K562 (cell line): Measurements from ENCODE around the gene PRAMEF12. TPM values are rescaled to one million over a fixed set of nuclear protein-coding genes. Genes with fewer than 3 reads are reported as not detected.

Experiments used
- ATAC-seq: fragments of 200-7000 bp; cut with Tn5 transposase; 3 replicates; pipeline ENCODE4 v1.9.1; 2020; ENCODE audit warnings: moderate library complexity
- BruUV-seq: library from RNA; stranded (reverse); fragments of 400-500 nt; replicated peaks from 2 replicates; lab custom pipeline; 2021; lab: Mats Ljungman, UMichigan
- CTCF ChIA-PET: fragments of 300-600 bp; formaldehyde crosslinking; extraction: SDS; loops from one replicate; lab custom pipeline; 2021; ENCODE audit warnings: low intra/inter-chr PET ratio; lab: Yijun Ruan, JAX
- POLR2A ChIA-PET: fragments of 300-600, 350-650 bp; sonication (Branson Sonifier 250); formaldehyde crosslinking; extraction: SDS; loops from one replicate; lab custom pipeline; 2021; ENCODE audit warnings: antibody characterized with exemption, inconsistent platforms; lab: Yijun Ruan, JAX
- DNase-seq, 4 experiments: peaks; one replicate each; pipeline versions ENCODE4 v3.0.0 to v3.0.0-alpha.2; 2011 to 2018; ENCODE audit warnings: low spot score in 3 of 4, mixed read lengths in 3 of 4; ENCODE audit errors: extremely low read depth in 1 of 4
- FAIRE-seq: peaks from 2 replicates; lab custom pipeline; 2011; peaks lifted over from hg19 to GRCh38; lab: Jason Lieb, UNC
- H2AFZ ChIP-seq: 2 replicates; pipeline ENCODE4 v1.6.0; 2011; ENCODE audit warnings: low read depth, low read length, control low read depth, inconsistent platforms
- H3K27ac ChIP-seq: fragments of 200-600 bp; 3 replicates; pipeline ENCODE4 v1.8.0; 2011; ENCODE audit warnings: low read depth, mild to moderate bottlenecking, control low read depth, inconsistent platforms, low read length, moderate library complexity, mixed read lengths; ENCODE audit errors: extremely low read depth
- H3K27me3 ChIP-seq, 2 experiments: fragments of 300-600 bp in 1 of 2; 2 replicates in 1 of 2; 3 replicates in 1 of 2; pipeline versions ENCODE4 v1.6.0 to v1.8.0; 2011; ENCODE audit warnings: inconsistent platforms in 2 of 2, low read length in 2 of 2, mild to moderate bottlenecking in 1 of 2, mixed read lengths in 1 of 2, moderate library complexity in 1 of 2; ENCODE audit not compliant: control insufficient read depth in 2 of 2, insufficient read depth in 2 of 2
- H3K36me3 ChIP-seq: fragments of 300-600 bp; 3 replicates; pipeline ENCODE4 v1.8.0; 2011; ENCODE audit warnings: mild to moderate bottlenecking, low read length, inconsistent platforms; ENCODE audit not compliant: control insufficient read depth, insufficient read depth
- H3K4me1 ChIP-seq, 2 experiments: fragments of 200-600 bp in 1 of 2; replicated peaks in 1 of 2; 2 replicates in 1 of 2; 3 replicates in 1 of 2; pipeline versions ENCODE4 v1.5.1 to v1.8.0; 2011; ENCODE audit warnings: inconsistent platforms in 2 of 2, low read length in 2 of 2, mild to moderate bottlenecking in 1 of 2, mixed read lengths in 1 of 2, moderate library complexity in 1 of 2; ENCODE audit not compliant: control insufficient read depth in 2 of 2, insufficient read depth in 2 of 2
- H3K4me2 ChIP-seq: 2 replicates; pipeline ENCODE4 v1.6.1; 2011; ENCODE audit warnings: low read length, control low read depth, inconsistent platforms, mixed read lengths; ENCODE audit not compliant: insufficient read depth
- H3K4me3 ChIP-seq: fragments of 200-600 bp; sonication (generic), shearing (Covaris generic); 2 replicates; pipeline ENCODE4 v1.5.1; 2016; ENCODE audit warnings: control low read depth, inconsistent platforms
- H3K79me2 ChIP-seq: fragments of 200-600 bp; 3 replicates; pipeline ENCODE4 v1.8.0; 2011; ENCODE audit warnings: low read length, inconsistent platforms; ENCODE audit not compliant: control insufficient read depth, insufficient read depth
- H3K9ac ChIP-seq, 2 experiments: 2 replicates each; pipeline versions ENCODE4 v1.6.0 to v1.6.1; 2011; ENCODE audit warnings: low read depth in 2 of 2, low read length in 2 of 2, control low read depth in 1 of 2, inconsistent platforms in 1 of 2, mild to moderate bottlenecking in 1 of 2, mixed read lengths in 1 of 2; ENCODE audit not compliant: insufficient read depth in 1 of 2
- H3K9me1 ChIP-seq: one replicate; pipeline ENCODE4 v1.6.0; 2011; ENCODE audit warnings: inconsistent platforms, mild to moderate bottlenecking, low read length, moderate library complexity; ENCODE audit not compliant: control insufficient read depth, insufficient read depth
- H3K9me3 ChIP-seq: replicated peaks from 2 replicates; pipeline ENCODE4 v1.5.1; 2011; ENCODE audit warnings: low read depth, low read length, inconsistent platforms; ENCODE audit not compliant: control insufficient read depth, insufficient read depth
- H4K20me1 ChIP-seq: replicated peaks from 2 replicates; pipeline ENCODE4 v1.6.1; 2011; ENCODE audit warnings: low read length, inconsistent platforms, mixed read lengths; ENCODE audit not compliant: control insufficient read depth, insufficient read depth
- ADNP ChIP-seq: fragments of 200-800 bp; sonication (Bioruptor generic); IDR thresholded peaks from 2 replicates; pipeline ENCODE4 v1.6.1; 2016; ENCODE audit warnings: missing genetic modification characterization, missing compliant biosample characterization
- ARID3A ChIP-seq: IDR thresholded peaks from 2 replicates; pipeline ENCODE4 v1.6.1; 2012; ENCODE audit warnings: low read depth, low read length, improper control_type of control experiment, borderline replicate concordance
- HDAC8 ChIP-seq: fragments of 450-650 bp; IDR thresholded peaks from 2 replicates; pipeline ENCODE4 v1.6.1; 2016; ENCODE audit warnings: mild to moderate bottlenecking, missing genetic modification characterization, moderate library complexity, missing compliant biosample characterization
- NCOA1 ChIP-seq: fragments of 450-650 bp; IDR thresholded peaks from 2 replicates; pipeline ENCODE4 v1.6.1; 2016; ENCODE audit warnings: low read depth
- PHTF2 ChIP-seq: fragments of 250-450 bp; sonication (Bioruptor Pico); IDR thresholded peaks from 2 replicates; pipeline ENCODE4 v1.5.0; 2021; ENCODE audit warnings: mild to moderate bottlenecking
- PPARD ChIP-seq: fragments of 250-450 bp; sonication (Bioruptor Pico); IDR thresholded peaks from 2 replicates; pipeline ENCODE4 v1.8.0; 2022; ENCODE audit warnings: inconsistent platforms, mild to moderate bottlenecking, moderate library complexity
- REST ChIP-seq, 2 experiments: fragments of 450-650 bp; formaldehyde crosslinking in 1 of 2; IDR thresholded peaks; 2 replicates each; pipeline versions ENCODE4 v1.4.0 to v1.6.1; 2014 to 2020; ENCODE audit warnings: mild to moderate bottlenecking in 2 of 2, borderline replicate concordance in 1 of 2, low read depth in 1 of 2
- SIRT6 ChIP-seq: IDR thresholded peaks from one replicate; pipeline ENCODE4 v1.6.1; 2012; ENCODE audit warnings: low read depth, mild to moderate bottlenecking, control low read depth, inconsistent platforms, low read length, moderate library complexity
- ZNF740 ChIP-seq, 3 experiments: fragments of 200-800 bp in 1 of 3; sonication (Bioruptor generic) in 1 of 3; sonication (generic) in 1 of 3; formaldehyde crosslinking in 1 of 3; IDR thresholded peaks; 2 replicates each; pipeline versions ENCODE4 v1.6.1 to v1.8.0; 2016 to 2022; ENCODE audit warnings: mild to moderate bottlenecking in 2 of 3, missing compliant biosample characterization in 2 of 3, missing genetic modification characterization in 2 of 3, missing genetic modification reagents in 1 of 3
- ZNF76 ChIP-seq: fragments of 250-450 bp; sonication (Bioruptor Pico); IDR thresholded peaks from 2 replicates; pipeline ENCODE4 v1.4.0; 2020; ENCODE audit warnings: mild to moderate bottlenecking, moderate library complexity, borderline replicate concordance
- WGBS: fragments of 100-300 bp; shearing (Covaris generic); methylation state at CpG from one replicate; pipeline ENCODE4 v1.1.6; 2016; ENCODE audit warnings: low coverage, mixed read lengths; ENCODE audit not compliant: insufficient coverage; ENCODE audit errors: missing lambda C conversion rate; 5-methylcytosine and 5-hydroxymethylcytosine counted together
- in situ Hi-C: fragments of 300-500 bp; cut with MboI; formaldehyde crosslinking; loops from 4 replicates; pipeline ENCODE4 v1.15.0; 2018; ENCODE audit warnings: inconsistent platforms, mixed read lengths
- intact Hi-C: fragments of 100-400 bp; cut with micrococcal nuclease; formaldehyde crosslinking; loops from 2 replicates; pipeline ENCODE4 v1.14.2; 2022
- polyA plus RNA-seq, 8 experiments: library from polyadenylated mRNA; depleted of rRNA in 4 of 8; stranded (reverse) in 5 of 8; unstranded in 3 of 8; fragments of >200 nt; fragmentation: Nextera tagmentation in 2 of 8; fragmentation: Illumina TruSeq in 1 of 8; extraction: Ambion mirVana in 2 of 8; extraction: Trizol in 1 of 8; gene quantifications; 2 replicates each; pipeline versions ENCODE4 v1.2.1 to v1.2.3, GENCODE V29; 2011 to 2014; ENCODE audit warnings: inconsistent platforms in 1 of 8, missing spikeins in 1 of 8
- total RNA-seq, 7 experiments: library from RNA; depleted of rRNA in 6 of 7; stranded (reverse); fragments of >200 nt in 6 of 7; fragmentation: Illumina TruSeq in 2 of 7; extraction: Trizol in 2 of 7; gene quantifications; 2 replicates each; pipeline versions ENCODE4 v1.2.1 to v1.2.3, GENCODE V29; 2011 to 2021; ENCODE audit warnings: low replicate concordance in 1 of 7
- TF ChIP-seq, protein P1 (sequence below): fragments of 250-450 bp; sonication (Bioruptor Pico); IDR thresholded peaks from 2 replicates; pipeline ENCODE4 v1.8.0; 2021; ENCODE audit warnings: moderate library complexity, mild to moderate bottlenecking, inconsistent platforms

Gene PRAMEF12
- total and polyA plus RNA-seq, 9 of the 15 experiments (the other 6 are each of a cell fraction or from before 2014, with no cell fraction given) = not detected

GRCh38 chr1:12772520-12772919, 1.0 kb upstream of the PRAMEF12 start:
- peaks cover 13 to 49% of the 10 kb centered on the region in 2 experiments; a peak in 4 of 5 replicates for H3K27me3 ChIP-seq
- no peaks in the 10 kb centered on the region for H3K36me3 ChIP-seq
- FAIRE-seq = no peak
- TF ChIP-seq ZNF740 (CRISPR knock-in tag; IDR thresholded peaks at IDR 0.05) (no peak), ZNF740 (tag; IDR thresholded peaks at IDR 0.05) (no peak), NCOA1 (no peak), PHTF2 (CRISPR knock-in tag) (no peak), PPARD (CRISPR knock-in tag) (no peak), REST (IDR thresholded peaks at IDR 0.05; ENCODE audit: borderline replicate concordance) (no peak), REST (CRISPR knock-in tag; IDR thresholded peaks at IDR 0.05; ENCODE audit: low read depth) (no peak), ZNF76 (no peak), ARID3A (no peak), HDAC8 (tag) (no peak), ADNP (no peak), SIRT6 (no peak)
- TF ChIP-seq, protein P1, sequence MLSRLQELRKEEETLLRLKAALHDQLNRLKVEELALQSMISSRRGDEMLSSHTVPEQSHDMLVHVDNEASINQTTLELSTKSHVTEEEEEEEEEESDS (CRISPR knock-in tag) = no peak

More at GRCh38 chr1:12772520-12772919, 1.0 kb upstream of the PRAMEF12 start:
- H3K9me3 ChIP-seq = no peaks in the 10 kb centered on the region
- CTCF ChIA-PET = no interaction called here
- no peak overlapping the region for H3K4me2 ChIP-seq
- no TSS peak for BruUV-seq
- in situ Hi-C loops = loop anchor here (5.0 to 10.0 kb wide), 2 partner anchors 95 to 458 kb away; no protein-coding TSS in a partner anchor
- H3K79me2 ChIP-seq = no peaks in the 10 kb centered on the region
- POLR2A ChIA-PET = no interaction called here
- H3K4me1 ChIP-seq = no peaks in the 10 kb centered on the region
- 0% methylated on average over 5 of the region's 5 CpGs for WGBS
- ATAC-seq = no peak
- H3K4me3 ChIP-seq = no peak overlapping the region
- no peak for DNase-seq
- no peaks in the 10 kb centered on the region for H4K20me1 ChIP-seq
- no peak overlapping the region for H3K27ac ChIP-seq
- H2AFZ ChIP-seq = no peak overlapping the region
- intact Hi-C loops = loop anchor here (10.0 kb wide), 3 partner anchors 108 to 648 kb away; no protein-coding TSS in a partner anchor
- H3K9me1 ChIP-seq = no peaks in the 10 kb centered on the region
- H3K9ac ChIP-seq = no peak overlapping the region
